ENCODE results near the gene CYP1A1.

CYP1A1 gene

GRCh38 chr15:74683758-74684157 lies 41.6 kb downstream of the CYP1A1 start:
- DNase-seq, result no peak

DNA sequence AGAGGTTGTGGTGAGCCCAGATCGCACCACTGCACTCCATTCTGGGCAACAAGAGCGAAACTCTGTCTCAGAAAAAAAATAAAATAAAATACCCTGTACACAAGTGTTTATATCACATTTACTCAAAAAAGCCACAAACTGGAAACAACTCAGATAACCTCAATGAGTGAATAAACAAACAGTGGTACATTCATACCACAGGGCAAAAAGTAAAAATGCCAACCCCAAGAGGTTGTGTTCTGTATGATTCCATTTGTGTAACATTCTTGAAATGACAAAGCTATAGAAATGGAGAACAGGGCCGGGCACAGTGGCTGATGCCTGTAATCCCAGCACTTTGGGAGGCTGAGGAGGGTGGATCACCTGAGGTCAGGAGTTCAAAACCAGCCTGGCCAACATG lies 42.4 kb downstream of the CYP1A1 start:
- no peak for DNase-seq

DNA sequence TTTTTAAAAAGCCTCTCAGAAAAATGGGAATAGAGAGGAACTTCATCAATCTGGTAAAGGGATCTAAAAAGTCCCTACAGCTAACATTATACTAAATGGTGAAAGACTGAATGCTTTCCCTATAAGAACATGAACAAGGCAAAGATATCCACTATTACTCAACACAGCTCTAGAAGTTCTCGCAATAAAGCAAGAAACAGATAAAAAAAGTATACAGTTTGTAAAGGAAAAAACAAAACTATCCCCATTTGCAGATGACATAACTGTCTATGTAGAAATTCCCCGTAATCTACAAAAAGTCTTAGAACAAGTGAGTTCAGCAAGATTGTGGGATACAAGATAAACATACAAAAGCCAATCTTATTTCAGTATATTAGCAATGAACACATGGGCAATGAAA lies 44.9 kb downstream of the CYP1A1 start:
- DNase-seq, result no peak

DNA sequence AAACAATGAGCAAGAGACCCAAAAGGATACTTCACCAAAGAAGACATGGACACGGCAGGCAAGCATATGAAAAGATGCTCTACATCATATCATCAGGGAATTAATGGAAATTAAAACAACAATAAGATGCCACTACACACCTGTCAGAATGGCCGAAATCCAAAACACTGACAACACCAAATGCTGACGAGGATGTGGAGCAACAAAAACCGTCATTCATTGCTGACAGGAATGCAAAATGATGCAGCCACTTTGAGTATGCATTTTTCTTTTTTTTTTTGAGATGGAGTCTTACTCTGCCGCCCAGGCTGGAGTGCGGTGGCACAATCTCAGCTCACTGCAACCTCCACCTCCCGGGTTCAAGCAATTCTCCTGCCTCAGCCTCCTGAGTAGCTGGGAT lies 48.5 kb downstream of the CYP1A1 start:
- no peak for DNase-seq

- no peak for DNase-seq
Measured at GRCh38 chr15:74674161-74674560, 51.2 kb downstream of the CYP1A1 start.

GRCh38 chr15:74669627-74670026 lies 55.7 kb downstream of the CYP1A1 start:
- DNase-seq, result no peak

Measured in T1000 (cell line).